Esophagus muscularis mucosa (tissue), 4 donors: ENCODE results near the gene SLC41A3. TPM values are rescaled to one million over a fixed set of nuclear protein-coding genes. Genes with fewer than 3 reads are reported as not detected.
A peak's percentile ranks its signal among the peaks of the same experiment; 100 is the strongest.

Source experiments
- DNase-seq: peaks from one replicate; pipeline ENCODE4 v3.0.0-alpha.2; 2017; ENCODE audit errors: extremely low spot score
- H3K27ac ChIP-seq, 4 donors: fragments of 200-600 bp; sonication (generic); replicated peaks in 1 of 4; 1 replicate in 3 of 4; 2 replicates in 1 of 4; pipeline ENCODE4 v1.5.1; 2016 to 2019; ENCODE audit warnings: mild to moderate bottlenecking in 1 of 4
- H3K27me3 ChIP-seq, 4 donors: fragments of 200-600 bp; sonication (generic); one replicate each; pipeline versions ENCODE4 v1.5.1 to v1.6.0; 2016 to 2019
- H3K36me3 ChIP-seq, 4 donors: fragments of 200-600 bp; sonication (generic); one replicate each; pipeline ENCODE4 v1.5.1; 2016 to 2019
- H3K4me1 ChIP-seq, 4 donors: fragments of 200-600 bp; sonication (generic); one replicate each; pipeline ENCODE4 v1.5.1; 2016 to 2019
- H3K4me3 ChIP-seq, 4 donors: fragments of 200-600 bp; sonication (generic); 1 replicate in 2 of 4; 2 replicates in 2 of 4; pipeline ENCODE4 v1.5.1; 2016 to 2019; ENCODE audit warnings: mild to moderate bottlenecking in 4 of 4, moderate library complexity in 1 of 4
- H3K9me3 ChIP-seq, 4 donors: fragments of 200-600 bp; sonication (generic); 1 replicate in 3 of 4; 2 replicates in 1 of 4; pipeline ENCODE4 v1.5.1; 2016 to 2019
- CTCF ChIP-seq, 3 experiments: fragments of 200-600 bp in 2 of 3; fragments of 450-650 bp in 1 of 3; sonication (generic) in 2 of 3; IDR thresholded peaks; one replicate each; pipeline ENCODE4 v1.5.1; 2017 to 2019; ENCODE audit warnings: antibody characterized with exemption in 3 of 3, mild to moderate bottlenecking in 2 of 3, moderate library complexity in 1 of 3
- EP300 ChIP-seq: sonication (generic); formaldehyde crosslinking; IDR thresholded peaks from one replicate; pipeline ENCODE4 v1.6.1; 2017; ENCODE audit warnings: antibody characterized with exemption
- POLR2A ChIP-seq: fragments of 450-650 bp; IDR thresholded peaks from one replicate; pipeline ENCODE4 v1.6.1; 2017; ENCODE audit warnings: antibody characterized with exemption, moderate library complexity, mild to moderate bottlenecking, low read depth
- POLR2AphosphoS5 ChIP-seq, 2 donors: sonication (generic); formaldehyde crosslinking; IDR thresholded peaks; one replicate each; pipeline ENCODE4 v1.6.1; 2017; ENCODE audit warnings: antibody characterized with exemption in 2 of 2
- WGBS: methylation state at CpG from one replicate; pipeline ENCODE4 v1.1.5; 2018; 5-methylcytosine and 5-hydroxymethylcytosine counted together
- intact Hi-C: fragments of 100-400 bp; cut with DNase I; formaldehyde crosslinking; loops from one replicate; pipeline ENCODE4 v1.15.1; 2023
- total RNA-seq, 4 donors: library from RNA; depleted of rRNA; stranded (reverse); fragments of >200 nt; gene quantifications; one replicate each; pipeline versions ENCODE4 v1.1.0 to v1.2.1, GENCODE V29; 2016

Gene SLC41A3
- total RNA-seq, 4 donors from 2014 or later, result 31.6 to 68.1 (median 38.9) TPM

- WGBS, result 85% methylated on average over 7 of the region's 7 CpGs
- H3K27ac ChIP-seq, result no peak overlapping the region
- intact Hi-C loops, result no loop called here
- H3K9me3 ChIP-seq, result no peaks in the 10 kb centered on the region
- H3K4me3 ChIP-seq, result no peak overlapping the region
- H3K4me1 ChIP-seq, result peaks cover 0 to 3% (median 0%) of the 10 kb centered on the region in 4 donors
- no peaks in the 10 kb centered on the region for H3K27me3 ChIP-seq
- peaks cover 0 to 12% (median 0%) of the 10 kb centered on the region in 4 donors for H3K36me3 ChIP-seq
- DNase-seq, result peak; percentile 91
- TF ChIP-seq POLR2A (no peak), CTCF (IDR thresholded peaks at IDR 0.05) (no peak)
These were observed 44.0 kb upstream of the SLC41A3 start for GRCh38 chr3:126127904-126128303.

GRCh38 chr3:126127452-126127851 lies 43.5 kb upstream of the SLC41A3 start:
- Histone ChIP-seq H3K4me1 (peaks cover 0 to 3% (median 0%) of the 10 kb centered on the region in 4 donors), H3K9me3 (no peaks in the 10 kb centered on the region), H3K36me3 (peaks cover 0 to 12% (median 0%) of the 10 kb centered on the region in 4 donors), H3K27ac (no peak overlapping the region), H3K4me3 (no peak overlapping the region), H3K27me3 (no peaks in the 10 kb centered on the region)
- DNase-seq, result peak; percentile 81
- no peak for TF ChIP-seq EP300
- TF ChIP-seq POLR2AphosphoS5 (IDR thresholded peaks at IDR 0.05), result no peak
- TF ChIP-seq CTCF (IDR thresholded peaks at IDR 0.05), result no peak
- TF ChIP-seq POLR2A, result no peak
- intact Hi-C loops, result no loop called here
- WGBS, result 93% methylated on average over 10 of the region's 10 CpGs

GRCh38 chr3:126126811-126127431 lies 43.0 kb upstream of the SLC41A3 start:
- no peak overlapping the region for H3K27ac ChIP-seq
- H3K4me1 ChIP-seq, result peaks cover 0 to 3% (median 0%) of the 10 kb centered on the region in 4 donors
- 83% methylated on average over 10 of the region's 10 CpGs for WGBS
- peak; percentile 90 for DNase-seq
- H3K4me3 ChIP-seq, result no peak overlapping the region
- no peaks in the 10 kb centered on the region for H3K9me3 ChIP-seq
- peaks cover 0 to 12% (median under 1%) of the 10 kb centered on the region in 4 donors for H3K36me3 ChIP-seq
- TF ChIP-seq POLR2AphosphoS5 (IDR thresholded peaks at IDR 0.05) (no peak), POLR2A (no peak), CTCF (IDR thresholded peaks at IDR 0.05) (no peak), EP300 (no peak)
- intact Hi-C loops, result no loop called here
- no peaks in the 10 kb centered on the region for H3K27me3 ChIP-seq

- TF ChIP-seq POLR2AphosphoS5 (IDR thresholded peaks at IDR 0.05) (no peak), POLR2A (no peak), CTCF (IDR thresholded peaks at IDR 0.05) (no peak), EP300 (no peak)
- Histone ChIP-seq H3K4me1 (peaks cover 0 to 3% (median 0%) of the 10 kb centered on the region in 4 donors), H3K9me3 (no peaks in the 10 kb centered on the region), H3K4me3 (no peak overlapping the region), H3K27me3 (no peaks in the 10 kb centered on the region), H3K27ac (no peak overlapping the region), H3K36me3 (peaks cover 0 to 12% (median 3%) of the 10 kb centered on the region in 4 donors)
- intact Hi-C loops, result no loop called here
- 90% methylated on average over 10 of the region's 12 CpGs for WGBS
- peak; percentile 90 for DNase-seq
These were observed 42.4 kb upstream of the SLC41A3 start for GRCh38 chr3:126126286-126126685.

- H3K4me3 ChIP-seq, result no peak overlapping the region
- intact Hi-C loops, result no loop called here
- peaks cover 0 to 3% (median 0%) of the 10 kb centered on the region in 4 donors for H3K4me1 ChIP-seq
- TF ChIP-seq POLR2A (no peak), CTCF (IDR thresholded peaks at IDR 0.05) (no peak)
- H3K27ac ChIP-seq, result no peak overlapping the region
- no CpG with 5 or more reads among the region's 2 CpGs for WGBS
- no peaks in the 10 kb centered on the region for H3K9me3 ChIP-seq
- DNase-seq, result peak; percentile 82
- no peaks in the 10 kb centered on the region for H3K27me3 ChIP-seq
- peaks cover 0 to 12% (median 3%) of the 10 kb centered on the region in 4 donors for H3K36me3 ChIP-seq
These were observed 41.9 kb upstream of the SLC41A3 start for GRCh38 chr3:126125781-126126251.
